AG04449 (cell line): ENCODE measurements around the gene UCP2.

Experiments used
- CTCF ChIA-PET: fragments of 350-600 bp; formaldehyde crosslinking; extraction: SDS; loops from one replicate; lab custom pipeline; 2021; ENCODE audit warnings: antibody characterized with exemption; lab: Yijun Ruan, JAX
- POLR2A ChIA-PET: fragments of 400-600, 350-600 bp; formaldehyde crosslinking; extraction: SDS; loops from one replicate; lab custom pipeline; 2020; ENCODE audit warnings: antibody characterized with exemption, inconsistent platforms; lab: Yijun Ruan, JAX
- DNase-seq: peaks from one replicate; pipeline ENCODE4 v3.0.0-alpha.2; 2010; ENCODE audit warnings: low read depth, low spot score
- H3K4me3 ChIP-seq: 2 replicates; pipeline ENCODE4 v1.5.1; 2011; ENCODE audit warnings: low read depth, mild to moderate bottlenecking, control low read depth, low read length
- TF ChIP-seq, protein P1 (sequence below): IDR thresholded peaks from one replicate; pipeline ENCODE4 v1.5.1; 2011; ENCODE audit warnings: mild to moderate bottlenecking, moderate library complexity, low read length, control low read depth, inconsistent platforms; ENCODE audit not compliant: insufficient read depth; ENCODE audit errors: missing control alignments

UCP2 gene

DNA sequence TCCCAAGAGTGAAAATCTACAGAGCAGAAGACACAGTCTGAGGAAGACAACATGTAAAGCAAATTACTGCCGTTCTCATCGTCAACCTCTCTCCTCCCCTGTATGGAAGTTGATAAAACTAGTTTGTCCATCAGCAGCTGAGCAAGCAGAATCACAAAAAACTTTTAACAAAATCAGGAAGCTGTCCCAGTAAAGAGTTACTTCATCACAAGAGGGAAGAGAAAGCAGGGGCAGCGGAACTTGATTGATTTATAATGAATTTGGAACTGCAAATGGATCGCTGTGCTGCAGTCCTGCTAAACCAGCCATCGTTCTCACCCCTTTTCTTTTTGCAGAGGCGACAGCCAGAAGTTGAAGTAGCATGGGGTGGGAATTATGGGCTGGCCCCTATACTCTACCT, 39.9 kb upstream of the UCP2 start:
- DNase-seq = no peak
- POLR2A ChIA-PET = no interaction called here
- TF ChIP-seq, protein P1, sequence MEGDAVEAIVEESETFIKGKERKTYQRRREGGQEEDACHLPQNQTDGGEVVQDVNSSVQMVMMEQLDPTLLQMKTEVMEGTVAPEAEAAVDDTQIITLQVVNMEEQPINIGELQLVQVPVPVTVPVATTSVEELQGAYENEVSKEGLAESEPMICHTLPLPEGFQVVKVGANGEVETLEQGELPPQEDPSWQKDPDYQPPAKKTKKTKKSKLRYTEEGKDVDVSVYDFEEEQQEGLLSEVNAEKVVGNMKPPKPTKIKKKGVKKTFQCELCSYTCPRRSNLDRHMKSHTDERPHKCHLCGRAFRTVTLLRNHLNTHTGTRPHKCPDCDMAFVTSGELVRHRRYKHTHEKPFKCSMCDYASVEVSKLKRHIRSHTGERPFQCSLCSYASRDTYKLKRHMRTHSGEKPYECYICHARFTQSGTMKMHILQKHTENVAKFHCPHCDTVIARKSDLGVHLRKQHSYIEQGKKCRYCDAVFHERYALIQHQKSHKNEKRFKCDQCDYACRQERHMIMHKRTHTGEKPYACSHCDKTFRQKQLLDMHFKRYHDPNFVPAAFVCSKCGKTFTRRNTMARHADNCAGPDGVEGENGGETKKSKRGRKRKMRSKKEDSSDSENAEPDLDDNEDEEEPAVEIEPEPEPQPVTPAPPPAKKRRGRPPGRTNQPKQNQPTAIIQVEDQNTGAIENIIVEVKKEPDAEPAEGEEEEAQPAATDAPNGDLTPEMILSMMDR = no peak
- CTCF ChIA-PET = no interaction called here
- no peak overlapping the region for H3K4me3 ChIP-seq

DNA sequence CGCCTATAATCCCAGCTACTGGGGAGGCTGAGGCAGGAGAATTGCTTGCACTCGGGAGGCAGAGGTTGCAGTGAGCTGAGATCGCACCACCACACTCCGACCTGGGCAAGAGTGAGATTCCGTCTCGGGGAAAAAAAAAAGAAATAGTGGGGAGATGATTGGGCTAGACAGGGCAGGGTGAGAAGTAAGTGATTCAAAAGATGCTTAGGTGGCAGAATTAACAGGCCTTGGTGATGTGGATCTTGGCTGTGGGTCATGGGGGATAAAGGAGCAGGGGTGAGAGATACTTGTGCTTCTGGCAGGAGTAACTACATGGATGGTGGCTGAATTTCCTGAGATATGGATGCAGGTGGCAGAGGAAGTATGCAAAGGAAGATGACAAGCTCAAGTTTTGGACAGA, 39.4 kb upstream of the UCP2 start:
- DNase-seq = no peak
- CTCF ChIA-PET = no interaction called here
- POLR2A ChIA-PET = no interaction called here
- H3K4me3 ChIP-seq = no peak overlapping the region
- TF ChIP-seq, protein P1 = no peak

- no peak for DNase-seq
- CTCF ChIA-PET = interaction anchor here (1.2 to 1.3 kb wide), 2 partner anchors 56 to 57 kb away, joined by 3 to 5 read pairs; no protein-coding TSS in a partner anchor
- TF ChIP-seq, protein P1 = no peak
- POLR2A ChIA-PET = no interaction called here
- no peak overlapping the region for H3K4me3 ChIP-seq
These were observed 37.9 kb upstream of the UCP2 start for GRCh38 chr11:74020539-74020938.

- H3K4me3 ChIP-seq = no peak overlapping the region
- ChIA-PET CTCF (interaction anchor here (0.6 kb wide), 1 partner anchor 116 kb away, joined by 4 read pairs; no protein-coding TSS in a partner anchor), POLR2A (no interaction called here)
- DNase-seq = no peak
- TF ChIP-seq, protein P1 = no peak
These were observed 37.2 kb upstream of the UCP2 start for GRCh38 chr11:74019860-74020259.

GRCh38 chr11:74019104-74019738, 36.6 kb upstream of the UCP2 start:
- DNase-seq = no peak
- ChIA-PET CTCF (interaction anchor here (0.6 kb wide), 1 partner anchor 117 kb away, joined by 4 read pairs; no protein-coding TSS in a partner anchor), POLR2A (no interaction called here)
- TF ChIP-seq, protein P1 = no peak
- H3K4me3 ChIP-seq = no peak overlapping the region

DNA sequence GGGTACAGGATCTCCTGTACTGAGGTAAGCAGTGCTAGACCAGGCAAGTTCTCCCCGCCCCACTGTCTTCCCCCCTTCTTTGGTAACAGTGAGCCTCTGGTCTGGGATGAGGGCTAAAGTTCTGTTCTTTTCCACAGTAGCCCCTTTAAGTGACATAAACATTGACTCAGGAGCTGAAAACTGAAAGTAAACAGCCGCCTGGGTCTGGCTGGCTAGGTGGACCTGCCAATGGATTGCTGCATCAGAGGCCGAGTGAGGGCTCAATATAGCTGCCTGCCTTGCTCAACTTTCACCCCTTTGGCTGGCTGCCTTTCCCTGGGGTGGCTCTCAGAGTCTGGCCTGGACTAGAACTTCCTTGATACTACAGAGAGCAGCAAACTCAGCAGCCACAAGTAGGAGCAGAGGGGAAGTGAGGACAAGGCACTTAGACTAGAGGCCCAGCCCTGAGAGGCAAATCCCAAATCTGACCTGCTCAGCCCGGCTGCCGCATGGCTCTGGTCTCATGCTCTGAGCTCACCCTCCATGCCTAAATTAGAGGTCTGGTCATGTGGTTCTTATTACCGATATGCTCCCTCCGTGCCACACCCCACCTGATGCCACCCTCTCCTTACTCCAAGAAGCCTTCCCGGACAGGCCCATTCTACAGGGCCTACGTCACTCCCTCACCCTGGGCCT, 35.8 kb upstream of the UCP2 start:
- H3K4me3 ChIP-seq = no peak overlapping the region
- ChIA-PET CTCF (no interaction called here), POLR2A (no interaction called here)
- TF ChIP-seq, protein P1 = no peak
- no peak for DNase-seq
